ENCODE results near the gene IL9. TPM values are rescaled to one million over a fixed set of nuclear protein-coding genes. Genes with fewer than 3 reads are reported as not detected.

IL9 gene
- total RNA-seq, 1 experiment from 2014 or later: not detected

- Histone ChIP-seq H4K20me1 (ENCODE audit: insufficient read depth) (no peaks in the 10 kb centered on the region), H3K27ac (no peak overlapping the region), H3K79me2 (ENCODE audit: low read depth) (no peaks in the 10 kb centered on the region), H3K9me3 (ENCODE audit: insufficient read depth, low read depth) (no peaks in the 10 kb centered on the region), H2AFZ (no peak overlapping the region), H3K4me1 (replicated peaks; ENCODE audit: insufficient read depth) (no peaks in the 10 kb centered on the region), H3K4me3 (no peak overlapping the region), H3F3A (ENCODE audit: insufficient read depth, low read depth) (no peaks in the 10 kb centered on the region), H3K36me3 (ENCODE audit: low read depth) (no peaks in the 10 kb centered on the region), H3K9me2 (ENCODE audit: insufficient read depth) (no peaks in the 10 kb centered on the region; the same call in 1 of the 2 replicates), H3K4me2 (no peak overlapping the region), H3K27me3 (ENCODE audit: insufficient read depth, low read depth) (no peaks in the 10 kb centered on the region)
- intact Hi-C loops (cut with micrococcal nuclease; ENCODE audit: unreplicated experiment): no loop called here
- ChIA-PET CTCF (no interaction called here), POLR2A (ENCODE audit: unreplicated experiment) (interaction anchor here (0.5 kb wide), 1 partner anchor 514 kb away, joined by 8 read pairs; no protein-coding TSS in a partner anchor)
- no peak for DNase-seq
- no TSS peak for BruUV-seq (replicated peaks)
- TF ChIP-seq CTCF (conservative IDR thresholded peaks at IDR 0.05): no peak
- no peak for TF ChIP-seq EZH2 (IDR thresholded peaks at IDR 0.05; ENCODE audit: low read depth)
Measured at GRCh38 chr5:135934939-135935338, 39.3 kb upstream of the IL9 start.

- Histone ChIP-seq H3K27ac (no peak overlapping the region), H3K4me1 (replicated peaks; ENCODE audit: insufficient read depth) (no peaks in the 10 kb centered on the region), H3K79me2 (ENCODE audit: low read depth) (no peaks in the 10 kb centered on the region), H2AFZ (no peak overlapping the region), H3K9me2 (ENCODE audit: insufficient read depth) (no peaks in the 10 kb centered on the region; the same call in 1 of the 2 replicates), H3K9me3 (ENCODE audit: insufficient read depth, low read depth) (no peaks in the 10 kb centered on the region), H3K36me3 (ENCODE audit: low read depth) (no peaks in the 10 kb centered on the region), H4K20me1 (ENCODE audit: insufficient read depth) (no peaks in the 10 kb centered on the region), H3F3A (ENCODE audit: insufficient read depth, low read depth) (no peaks in the 10 kb centered on the region), H3K4me3 (no peak overlapping the region), H3K4me2 (no peak overlapping the region), H3K27me3 (ENCODE audit: insufficient read depth, low read depth) (peaks cover 27% of the 10 kb centered on the region; the same call in 1 of the 2 replicates)
- CTCF ChIA-PET: no interaction called here
- no TSS peak for BruUV-seq (replicated peaks)
- intact Hi-C loops (cut with micrococcal nuclease; ENCODE audit: unreplicated experiment): no loop called here
- TF ChIP-seq EZH2 (IDR thresholded peaks at IDR 0.05; ENCODE audit: low read depth) (no peak), CTCF (conservative IDR thresholded peaks at IDR 0.05) (no peak)
- no peak for DNase-seq
- POLR2A ChIA-PET (ENCODE audit: unreplicated experiment): no interaction called here
Measured at GRCh38 chr5:135930949-135931295, 35.3 kb upstream of the IL9 start.

- no peaks in the 10 kb centered on the region for H3F3A ChIP-seq (ENCODE audit: insufficient read depth, low read depth)
- no peaks in the 10 kb centered on the region for H3K36me3 ChIP-seq (ENCODE audit: low read depth)
- no peak overlapping the region for H3K4me3 ChIP-seq
- CTCF ChIA-PET: no interaction called here
- no peaks in the 10 kb centered on the region for H3K9me2 ChIP-seq (ENCODE audit: insufficient read depth)
- DNase-seq: no peak
- no peaks in the 10 kb centered on the region for H3K9me3 ChIP-seq (ENCODE audit: insufficient read depth, low read depth)
- H3K4me1 ChIP-seq (replicated peaks; ENCODE audit: insufficient read depth): no peaks in the 10 kb centered on the region
- peaks cover 31% of the 10 kb centered on the region; the same call in 1 of the 2 replicates for H3K27me3 ChIP-seq (ENCODE audit: insufficient read depth, low read depth)
- POLR2A ChIA-PET (ENCODE audit: unreplicated experiment): no interaction called here
- H3K4me2 ChIP-seq: no peak overlapping the region
- H4K20me1 ChIP-seq (ENCODE audit: insufficient read depth): no peaks in the 10 kb centered on the region
- no peak overlapping the region for H3K27ac ChIP-seq
- intact Hi-C loops (cut with micrococcal nuclease; ENCODE audit: unreplicated experiment): no loop called here
- BruUV-seq (replicated peaks): no TSS peak
- H3K79me2 ChIP-seq (ENCODE audit: low read depth): no peaks in the 10 kb centered on the region
- no peak for TF ChIP-seq CTCF (conservative IDR thresholded peaks at IDR 0.05)
- no peak for TF ChIP-seq EZH2 (IDR thresholded peaks at IDR 0.05; ENCODE audit: low read depth)
- no peak overlapping the region for H2AFZ ChIP-seq
Measured at GRCh38 chr5:135930029-135930948, 34.6 kb upstream of the IL9 start.
